Middle frontal gyrus (tissue), 1 donor: ENCODE data around the gene ADCY9.

Source experiments
- DNase-seq: peaks from one replicate; pipeline ENCODE4 v3.0.0-alpha.2; 2015; ENCODE audit warnings: low spot score; ENCODE audit errors: extremely low spot score

ADCY9 gene

DNA sequence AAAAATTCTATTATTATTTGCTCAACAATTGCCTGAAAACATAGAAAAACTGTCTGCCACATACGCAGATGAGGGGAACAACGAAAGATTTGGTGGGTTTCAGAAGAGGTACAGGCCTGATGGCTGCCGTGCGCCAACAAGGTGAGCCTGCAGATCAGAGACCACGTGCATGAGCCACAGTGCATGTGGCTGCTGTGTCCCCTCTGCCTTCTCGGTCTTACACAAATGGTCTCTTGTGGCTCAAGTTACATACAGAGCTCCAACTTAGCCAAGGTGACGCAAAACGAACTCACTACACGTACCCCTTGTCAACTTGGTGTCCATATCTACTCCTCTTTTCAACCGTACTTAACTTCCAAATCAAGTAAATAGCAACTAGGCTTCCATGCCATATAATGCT is 82.3 kb downstream of the ADCY9 start:
- no peak for DNase-seq

DNA sequence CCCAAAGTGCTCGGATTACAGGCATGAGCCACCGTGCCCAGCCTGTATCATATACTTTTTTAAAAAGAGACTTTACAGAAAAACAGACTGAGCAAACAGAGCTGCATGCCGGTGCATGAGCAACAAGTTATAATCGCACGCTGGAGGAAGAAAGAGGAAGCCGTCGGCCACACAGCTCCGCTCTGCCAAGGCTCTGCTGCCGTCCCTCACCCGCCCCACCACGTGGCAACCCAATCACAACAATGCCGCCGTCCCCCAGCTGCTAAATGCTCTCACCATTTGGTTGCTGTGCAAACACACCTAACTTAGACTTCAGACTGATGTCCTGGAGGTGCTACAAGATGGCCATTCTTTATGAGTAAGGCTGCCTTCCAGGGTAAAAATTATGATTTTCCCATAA is 83.5 kb downstream of the ADCY9 start:
- DNase-seq = no peak

DNA sequence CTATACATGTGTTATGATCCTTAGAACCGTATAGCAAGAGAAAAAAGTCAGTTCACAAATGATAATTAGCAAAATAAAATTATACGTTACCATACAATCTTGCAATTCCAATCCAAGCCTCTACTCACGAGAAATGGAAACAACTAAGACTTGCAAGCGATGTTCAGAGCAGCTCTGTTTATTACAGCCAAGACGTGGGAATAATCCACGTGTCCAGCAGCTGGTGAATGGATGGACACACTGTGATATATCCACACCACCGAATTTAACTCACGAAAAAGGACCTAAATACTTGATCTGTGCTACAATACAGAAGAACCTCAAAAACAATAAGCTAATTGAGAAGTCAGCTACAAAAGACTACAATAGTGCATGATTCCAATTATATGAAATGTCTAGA is 88.1 kb downstream of the ADCY9 start:
- no peak for DNase-seq

DNA sequence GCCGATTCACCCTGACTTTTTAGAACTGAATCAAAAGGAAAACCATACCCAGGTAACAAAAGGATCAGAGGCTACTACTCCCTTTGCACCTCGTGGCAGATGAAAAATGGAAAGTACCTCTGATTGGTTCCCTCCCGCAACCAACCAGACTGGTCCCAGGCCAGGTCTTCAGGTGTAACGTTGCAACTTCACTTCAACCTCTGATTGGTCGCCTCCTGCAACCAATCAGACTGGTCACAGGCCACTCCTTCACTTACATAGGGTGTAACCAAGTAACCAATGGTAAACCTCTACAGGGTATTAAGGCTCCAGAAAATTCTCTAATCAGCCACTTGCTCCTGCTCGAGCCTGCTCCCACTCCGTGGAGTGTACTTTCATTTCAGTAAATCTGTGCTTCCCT is 89.4 kb downstream of the ADCY9 start:
- DNase-seq = no peak

DNA sequence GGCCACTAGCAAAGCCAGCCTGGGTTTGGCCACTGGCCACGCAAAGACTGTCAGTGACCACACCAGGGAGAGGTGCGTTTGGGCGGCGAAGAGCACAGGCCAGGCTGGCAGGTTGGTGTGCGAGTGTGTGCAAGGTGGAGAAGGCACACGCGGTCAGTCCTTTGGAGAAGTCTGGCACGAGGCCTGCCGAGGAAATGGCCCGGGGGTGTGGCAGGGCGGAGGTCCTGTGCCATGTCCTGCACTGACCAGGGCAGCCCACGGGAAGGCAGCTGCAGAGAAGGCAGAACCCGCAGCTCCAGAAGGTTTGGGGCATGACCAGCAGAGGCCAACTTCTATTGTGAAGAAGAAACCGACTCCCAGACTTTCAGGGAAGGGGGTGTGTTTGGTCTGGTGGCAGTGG is 90.8 kb downstream of the ADCY9 start:
- DNase-seq = no peak

DNA sequence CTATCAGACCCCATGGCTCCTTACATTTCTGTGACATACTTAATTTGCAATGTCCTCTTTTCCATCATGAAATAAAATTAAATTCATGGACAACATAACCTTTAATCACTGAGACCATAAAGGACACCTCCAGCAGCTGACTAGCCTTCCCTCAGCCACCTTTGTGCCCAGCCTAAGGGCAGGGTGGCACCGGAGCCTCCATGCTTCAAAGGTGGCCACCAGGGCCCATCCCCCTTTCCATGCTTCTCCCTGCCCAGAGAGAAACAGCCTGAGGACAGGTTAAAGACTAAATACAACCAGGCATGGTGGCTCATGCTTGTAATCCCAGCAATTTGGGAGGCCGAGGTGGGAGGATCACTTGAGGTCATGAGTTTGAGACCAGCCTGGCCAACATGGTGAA is 94.3 kb downstream of the ADCY9 start:
- no peak for DNase-seq

DNA sequence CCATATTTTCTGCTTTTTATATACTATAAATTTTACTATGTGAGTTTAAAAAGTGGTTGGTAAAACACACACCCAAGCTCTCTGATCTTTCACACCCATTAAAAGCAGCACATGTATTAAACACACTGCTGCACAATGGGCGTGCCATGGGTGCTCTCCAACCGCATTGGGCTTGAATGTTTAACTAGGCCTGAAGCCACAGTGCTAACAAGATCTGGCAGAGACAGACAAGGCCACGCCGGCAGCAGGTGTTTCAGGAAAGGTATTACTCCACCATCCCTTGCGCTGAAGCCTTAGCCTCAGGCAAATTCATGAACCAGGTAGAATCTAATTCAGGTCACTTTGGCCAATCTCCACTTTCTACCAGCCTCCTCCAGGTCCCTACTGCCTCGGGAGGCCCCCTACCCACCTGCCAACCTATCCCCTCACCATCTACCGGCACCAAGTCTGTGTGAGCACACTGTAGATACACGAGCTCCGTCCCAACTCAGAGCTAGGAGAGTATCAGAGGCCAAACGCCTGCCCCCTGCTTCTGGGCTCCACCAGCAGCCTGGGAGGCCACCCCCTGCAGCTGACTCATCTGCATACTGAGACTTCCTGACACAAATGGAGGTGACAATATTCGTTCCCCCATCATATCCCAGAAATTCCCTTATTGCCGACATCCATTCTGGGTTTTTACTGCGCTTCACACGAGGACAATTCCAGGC is 95.0 kb downstream of the ADCY9 start:
- no peak for DNase-seq

DNA sequence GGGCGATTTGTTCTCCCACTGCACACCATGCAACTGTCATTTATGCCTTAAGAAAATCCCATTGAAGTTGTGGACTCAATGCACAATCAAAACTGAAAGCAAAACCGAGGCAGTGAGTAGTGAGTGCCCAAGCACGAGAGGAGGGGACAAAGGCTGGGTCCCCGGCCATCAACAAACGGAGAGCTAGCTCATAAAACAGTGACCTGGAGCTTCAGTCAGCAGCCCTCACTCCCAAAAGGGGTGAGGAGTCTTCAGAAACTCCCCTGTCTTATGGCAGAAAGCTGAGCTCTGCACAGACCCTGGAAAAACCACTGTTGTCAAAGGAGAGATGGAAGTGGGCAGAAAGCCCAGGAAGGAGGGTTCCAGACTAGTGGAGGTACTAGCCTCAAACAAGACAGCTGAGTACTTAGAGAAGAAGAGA is 96.9 kb downstream of the ADCY9 start:
- no peak for DNase-seq

DNA sequence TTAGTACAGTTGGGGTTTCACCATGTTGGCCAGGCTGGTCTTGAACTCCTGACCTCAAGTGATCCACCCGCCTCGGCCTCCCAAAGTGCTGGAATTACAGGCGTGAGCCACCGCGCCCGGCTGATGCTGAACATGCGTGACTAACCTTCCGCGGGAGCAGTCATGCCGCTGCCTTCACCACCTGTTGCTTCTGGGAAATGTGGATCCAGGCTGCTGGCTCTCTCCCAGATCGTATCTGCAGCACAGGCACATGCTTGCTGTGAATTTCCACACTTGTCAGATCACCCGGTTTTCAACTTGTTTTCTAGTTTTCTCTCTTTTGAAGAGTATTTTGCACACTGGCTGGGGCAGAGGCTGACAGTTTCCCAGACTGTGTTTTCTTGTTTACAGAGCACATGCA is 97.9 kb downstream of the ADCY9 start:
- no peak for DNase-seq

DNA sequence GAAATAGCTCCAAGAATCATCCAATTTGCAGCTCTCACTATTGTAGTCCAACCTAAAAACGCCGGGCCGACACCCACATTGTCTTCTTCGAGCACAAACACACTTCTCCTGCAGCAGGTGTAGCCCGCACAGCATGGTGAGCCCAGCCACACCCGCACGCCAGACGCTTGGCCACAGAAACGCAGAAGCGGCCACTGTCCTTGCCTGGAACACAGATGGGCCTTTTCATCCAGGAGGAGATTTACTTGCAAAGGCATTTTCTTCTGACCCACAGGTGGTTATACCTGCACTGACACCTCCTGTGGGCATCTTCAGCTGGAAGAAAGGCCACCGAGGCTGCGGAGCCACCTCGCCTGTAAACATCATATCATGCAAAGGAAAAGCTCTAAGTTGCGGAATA is 98.4 kb downstream of the ADCY9 start:
- no peak for DNase-seq

DNA sequence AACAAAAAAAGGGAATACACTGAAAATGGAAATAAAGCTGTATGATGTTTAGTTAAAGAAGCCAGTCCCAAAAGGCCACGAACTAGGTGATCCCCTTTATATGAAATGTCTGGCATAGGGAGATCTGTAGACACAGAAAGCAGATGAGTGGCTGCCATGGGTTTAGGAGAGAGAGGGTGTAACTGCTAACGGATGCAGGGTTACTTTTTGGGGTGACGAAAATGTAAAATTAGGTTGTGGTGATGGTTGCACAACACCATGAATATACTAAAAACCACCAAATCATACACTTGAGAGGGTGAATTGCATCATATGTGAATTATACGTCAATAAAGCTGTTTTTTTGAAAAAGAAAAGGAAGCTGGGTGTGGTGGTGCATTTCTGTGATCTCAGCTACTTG is 99.6 kb downstream of the ADCY9 start:
- no peak for DNase-seq

DNA sequence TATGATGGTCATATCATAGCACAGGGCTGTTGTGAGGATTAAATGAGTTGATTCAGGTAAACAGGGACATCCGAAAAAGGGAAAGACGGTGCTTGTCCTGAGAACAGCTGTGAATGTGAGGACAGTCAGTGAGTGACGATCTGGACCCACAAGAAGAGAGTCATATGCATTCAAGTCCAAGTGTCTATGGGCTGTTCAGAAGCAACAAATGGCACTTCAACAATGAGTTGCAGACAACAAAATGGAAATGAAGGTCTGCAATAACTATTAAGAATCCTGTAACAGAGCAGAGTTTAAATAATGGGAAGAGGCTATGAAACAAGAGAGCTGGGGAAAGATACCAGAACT is 100.3 kb downstream of the ADCY9 start:
- no peak for DNase-seq

DNA sequence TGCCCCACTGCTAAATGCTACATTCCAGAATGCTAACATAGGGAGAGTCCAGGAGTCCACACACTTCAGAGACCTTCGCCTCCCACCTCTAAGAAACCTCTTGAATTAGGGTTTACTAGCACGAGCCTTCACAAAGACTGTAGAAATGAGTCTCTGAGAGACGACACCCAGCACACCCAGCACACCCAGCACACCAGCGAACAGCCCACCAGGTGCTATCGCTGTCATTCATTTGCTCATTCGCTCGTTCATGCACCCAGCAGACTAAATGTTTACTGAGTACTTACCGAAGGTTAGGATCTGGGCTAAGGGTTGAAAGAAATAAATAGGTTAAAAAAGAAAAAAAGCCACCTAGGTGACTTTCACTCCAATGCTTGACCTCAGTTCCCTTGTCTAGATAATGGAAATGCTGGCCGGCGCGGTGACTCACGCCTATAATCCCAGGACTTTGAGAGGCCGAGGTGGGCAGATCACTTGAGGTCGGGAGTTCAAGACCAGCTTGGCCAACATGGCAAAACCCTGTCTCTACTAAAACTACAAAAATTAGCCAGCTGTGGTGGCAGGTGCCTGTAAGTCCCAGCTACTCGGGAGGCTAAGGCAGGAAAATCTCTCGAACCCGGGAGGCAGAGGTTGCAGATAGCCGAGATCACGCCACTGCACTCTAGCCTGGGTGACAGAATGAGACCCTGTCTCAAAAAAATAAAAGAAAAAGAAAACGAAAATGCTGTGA is 100.8 kb downstream of the ADCY9 start:
- DNase-seq = no peak

DNA sequence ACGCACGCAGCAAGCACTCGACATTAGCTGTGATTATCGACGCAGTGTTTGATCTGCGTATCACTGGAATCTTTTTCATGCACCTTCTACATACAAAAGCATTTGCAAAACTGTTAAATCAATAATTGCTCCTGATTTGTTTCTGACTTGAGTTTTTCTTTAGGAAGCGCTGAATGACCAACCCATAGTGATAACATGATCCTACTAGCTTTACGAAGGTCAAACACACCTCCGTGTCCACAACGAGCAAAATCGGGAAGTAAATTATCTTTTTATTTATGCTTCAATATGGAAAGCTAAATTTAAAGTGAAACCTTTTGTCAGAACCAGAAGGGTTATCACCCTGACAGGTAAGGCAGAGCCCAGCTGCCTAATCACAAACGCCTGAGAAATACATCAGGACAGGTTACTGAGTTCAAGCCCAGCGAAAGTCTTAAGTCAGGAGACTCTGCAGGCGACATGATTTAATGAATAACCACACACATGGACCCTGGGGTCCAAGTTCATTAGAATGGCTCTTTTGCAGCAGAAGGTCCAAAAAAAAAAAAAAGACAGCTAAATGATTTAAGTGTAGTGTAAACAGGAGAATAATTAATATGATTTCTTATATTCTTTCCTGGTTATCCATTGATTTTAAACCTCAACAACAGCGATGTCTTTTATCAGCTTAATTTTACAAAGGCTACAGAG is 104.2 kb downstream of the ADCY9 start:
- no peak for DNase-seq

DNA sequence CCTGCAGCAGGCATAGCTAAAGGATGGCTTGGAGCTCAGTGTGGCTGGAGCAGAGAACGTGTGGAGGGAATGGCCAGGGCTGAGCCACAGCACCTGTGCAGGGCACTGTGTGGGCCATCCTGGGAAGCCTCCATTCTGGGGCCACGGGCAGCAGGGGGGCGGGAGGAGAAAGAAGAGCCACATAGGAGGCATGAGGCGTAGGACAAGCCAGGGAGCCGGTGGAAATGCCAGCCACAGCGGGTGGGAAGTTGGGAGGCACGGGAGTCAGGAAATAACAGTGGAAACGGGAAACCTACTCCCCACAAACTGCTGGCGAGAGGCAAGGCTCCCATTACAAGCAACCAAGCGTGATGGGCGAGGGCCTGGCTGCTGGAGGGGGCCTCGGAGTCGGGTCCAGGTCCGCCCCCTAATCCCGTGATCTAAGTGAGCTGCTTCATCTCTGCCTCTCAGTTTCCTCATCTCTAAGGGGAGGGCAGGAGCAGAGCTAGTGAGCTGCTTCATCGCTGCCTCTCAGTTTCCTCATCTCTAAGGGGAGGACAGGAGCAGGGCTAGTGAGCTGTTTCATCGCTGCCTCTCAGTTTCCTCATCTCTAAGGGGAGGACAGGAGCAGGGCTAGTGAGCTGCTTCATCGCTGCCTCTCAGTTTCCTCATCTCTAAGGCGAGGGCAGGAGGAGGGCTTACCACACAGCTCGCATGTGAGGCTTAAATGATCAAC is 104.9 kb downstream of the ADCY9 start:
- no peak for DNase-seq

DNA sequence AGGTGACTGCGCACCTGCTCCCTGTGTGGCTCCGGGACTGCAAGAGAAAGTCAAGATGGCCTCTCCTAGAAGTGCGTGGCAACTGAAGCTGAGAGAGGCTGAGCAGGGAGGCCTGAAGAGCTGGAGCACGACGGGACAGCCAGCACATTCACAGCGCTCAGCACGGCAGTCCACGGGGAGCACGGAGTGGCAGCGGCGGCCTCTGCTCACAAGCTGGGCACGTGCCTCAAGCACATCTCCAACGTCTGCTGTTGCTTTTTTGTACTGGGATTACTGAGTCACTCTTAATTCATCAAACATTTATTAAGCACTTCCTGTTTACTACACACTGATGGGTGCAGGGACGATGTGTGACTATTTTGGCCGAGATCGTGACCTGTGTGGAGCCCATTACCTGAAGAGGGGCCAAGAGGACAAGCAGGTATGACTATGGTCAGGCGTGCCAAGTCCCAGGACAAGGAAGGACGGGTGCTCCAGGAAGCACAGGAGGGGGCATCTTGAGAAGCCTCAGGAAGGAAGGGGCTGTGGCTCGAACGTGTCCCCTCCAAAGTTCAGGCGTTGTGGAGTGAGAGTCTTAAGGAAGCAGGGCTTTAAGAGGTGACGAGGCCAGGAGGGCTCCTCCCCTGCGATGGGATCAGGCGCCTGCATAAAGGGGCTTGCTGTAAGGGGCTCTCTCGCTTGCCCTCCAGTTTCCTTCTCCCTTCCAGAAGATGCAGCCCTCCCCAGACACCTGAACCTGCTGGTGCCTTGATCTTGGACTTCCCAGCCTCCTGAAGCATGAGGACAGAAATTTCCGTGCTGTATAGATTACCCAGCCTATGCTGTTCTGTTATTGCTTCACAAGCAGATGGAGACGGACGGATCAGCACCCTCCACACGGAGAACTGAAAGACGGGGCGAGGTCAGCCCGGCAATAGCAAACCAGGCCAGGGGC is 105.8 kb downstream of the ADCY9 start:
- DNase-seq = no peak

DNA sequence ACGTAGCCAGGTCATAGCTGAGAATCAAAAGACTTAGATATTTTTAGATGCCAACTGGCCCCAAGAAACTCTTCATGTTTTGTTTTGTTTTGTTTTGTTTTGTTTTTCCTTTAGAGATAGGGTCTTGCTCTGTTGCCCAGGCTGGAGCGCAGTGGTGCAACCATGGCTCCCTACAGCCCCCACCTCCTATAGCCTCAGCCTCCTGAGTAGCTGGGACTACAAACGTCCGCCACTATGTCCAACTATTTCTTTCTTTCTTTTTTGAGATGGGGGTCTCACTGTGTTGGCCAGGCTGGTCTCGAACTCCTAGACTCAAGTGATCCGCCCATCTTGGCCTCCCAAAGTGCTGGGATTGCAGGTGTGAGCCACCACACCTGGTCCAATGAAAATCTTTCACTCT is 107.1 kb downstream of the ADCY9 start:
- no peak for DNase-seq

DNA sequence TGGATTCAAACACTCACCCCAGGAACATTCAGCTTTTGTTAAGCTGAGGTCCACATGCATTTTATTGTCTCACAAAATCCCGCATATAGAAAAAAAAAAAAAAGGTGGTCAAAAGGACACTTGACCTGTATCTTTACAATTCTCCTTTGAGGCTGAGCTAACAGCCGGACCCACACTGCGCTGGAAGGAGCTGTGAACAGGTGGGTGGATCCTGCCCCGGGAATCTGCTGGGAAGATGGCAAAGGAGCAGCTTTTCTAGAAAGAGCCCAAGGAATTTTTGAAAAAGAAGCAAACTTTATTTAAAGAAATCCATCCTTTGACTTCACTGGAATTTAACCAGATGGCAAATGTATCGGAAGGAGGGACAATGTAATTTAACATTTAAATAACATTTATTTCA is 108.1 kb downstream of the ADCY9 start:
- no peak for DNase-seq

DNA sequence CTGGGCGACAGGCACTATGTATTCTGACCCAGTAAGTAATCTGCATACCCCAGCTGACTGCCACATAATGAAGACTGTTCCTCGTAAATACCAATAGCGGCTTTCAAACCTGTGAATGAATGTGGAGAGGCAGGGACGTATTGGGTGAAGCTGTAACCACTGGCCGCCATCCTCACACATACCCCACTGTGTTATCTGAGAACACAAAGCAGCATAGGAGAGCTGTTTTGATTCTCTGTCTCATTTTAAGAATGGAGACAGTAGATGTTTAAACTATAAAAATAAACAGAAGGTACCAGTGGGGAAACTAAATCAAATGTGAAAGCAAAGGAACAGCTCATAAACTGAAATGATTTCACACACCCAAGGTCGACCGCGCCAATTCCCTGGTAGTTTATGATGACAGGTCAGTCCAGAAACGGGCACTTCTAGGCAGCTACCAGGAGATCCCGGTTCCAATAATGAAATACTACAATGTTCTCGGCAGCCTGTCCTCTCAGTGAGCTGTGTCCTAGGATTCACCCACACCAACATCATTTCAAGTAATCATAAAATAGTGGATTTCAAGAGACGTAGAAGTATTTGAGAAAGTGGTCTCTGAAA is 109.7 kb downstream of the ADCY9 start:
- DNase-seq = no peak

DNA sequence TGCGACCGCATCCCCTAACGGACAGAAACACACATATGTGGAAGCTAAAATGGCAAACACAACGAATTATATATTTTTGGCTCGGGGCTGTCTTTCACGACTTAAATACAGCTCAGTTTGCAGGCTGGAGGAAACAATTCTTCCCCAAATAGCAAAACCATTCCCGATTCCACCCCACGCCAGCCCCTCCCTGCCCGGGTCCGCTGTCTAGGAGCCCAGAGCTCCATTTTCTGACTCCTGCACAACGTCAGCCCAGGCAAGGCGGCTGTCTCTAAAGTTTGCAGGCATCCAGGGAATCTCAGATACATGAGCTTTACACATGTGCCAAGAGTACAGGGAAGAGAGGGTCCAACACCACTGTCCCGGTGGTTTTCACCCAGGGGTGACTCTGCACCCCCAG is 110.5 kb downstream of the ADCY9 start:
- DNase-seq = no peak

DNA sequence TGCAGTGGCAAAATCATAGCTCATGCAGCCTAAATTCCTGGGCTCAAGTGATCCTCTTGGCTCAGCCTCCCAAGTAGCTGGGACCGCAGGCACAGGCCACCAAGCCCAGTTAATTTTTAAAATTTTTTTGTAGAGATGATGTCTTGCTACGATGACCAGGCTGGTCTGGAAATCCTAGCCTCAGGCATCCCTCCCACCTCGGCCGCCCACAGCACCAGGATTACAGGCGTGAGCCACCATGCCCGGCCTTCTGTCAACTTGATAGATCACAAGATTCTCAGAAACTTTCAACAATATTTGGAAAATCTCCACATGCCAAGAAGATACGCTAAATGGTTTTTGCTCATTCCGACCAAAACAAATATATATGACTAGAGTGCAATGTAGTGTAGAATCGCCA is 111.0 kb downstream of the ADCY9 start:
- no peak for DNase-seq
